Suprapubic skin (tissue), 4 donors: Measurements from ENCODE around the gene WWOX.

Experiments used
- EP300 ChIP-seq: sonication (generic); formaldehyde crosslinking; IDR thresholded peaks from one replicate; pipeline ENCODE4 v1.6.1; 2017; ENCODE audit warnings: antibody characterized with exemption
- POLR2A ChIP-seq, 2 donors: fragments of 450-650 bp; IDR thresholded peaks; one replicate each; pipeline ENCODE4 v1.6.1; 2017; ENCODE audit warnings: antibody characterized with exemption in 2 of 2, mild to moderate bottlenecking in 2 of 2, moderate library complexity in 2 of 2
- POLR2AphosphoS5 ChIP-seq, 3 donors: sonication (generic); formaldehyde crosslinking; IDR thresholded peaks; one replicate each; pipeline ENCODE4 v1.6.1; 2017; ENCODE audit warnings: antibody characterized with exemption in 3 of 3
- TF ChIP-seq, protein P1 (sequence below), 2 donors: fragments of 200-600 bp in 1 of 2; fragments of 450-650 bp in 1 of 2; sonication (generic) in 1 of 2; IDR thresholded peaks; one replicate each; pipeline ENCODE4 v1.5.1; 2016 to 2019; ENCODE audit warnings: antibody characterized with exemption in 2 of 2, mild to moderate bottlenecking in 1 of 2, moderate library complexity in 1 of 2

DNA sequence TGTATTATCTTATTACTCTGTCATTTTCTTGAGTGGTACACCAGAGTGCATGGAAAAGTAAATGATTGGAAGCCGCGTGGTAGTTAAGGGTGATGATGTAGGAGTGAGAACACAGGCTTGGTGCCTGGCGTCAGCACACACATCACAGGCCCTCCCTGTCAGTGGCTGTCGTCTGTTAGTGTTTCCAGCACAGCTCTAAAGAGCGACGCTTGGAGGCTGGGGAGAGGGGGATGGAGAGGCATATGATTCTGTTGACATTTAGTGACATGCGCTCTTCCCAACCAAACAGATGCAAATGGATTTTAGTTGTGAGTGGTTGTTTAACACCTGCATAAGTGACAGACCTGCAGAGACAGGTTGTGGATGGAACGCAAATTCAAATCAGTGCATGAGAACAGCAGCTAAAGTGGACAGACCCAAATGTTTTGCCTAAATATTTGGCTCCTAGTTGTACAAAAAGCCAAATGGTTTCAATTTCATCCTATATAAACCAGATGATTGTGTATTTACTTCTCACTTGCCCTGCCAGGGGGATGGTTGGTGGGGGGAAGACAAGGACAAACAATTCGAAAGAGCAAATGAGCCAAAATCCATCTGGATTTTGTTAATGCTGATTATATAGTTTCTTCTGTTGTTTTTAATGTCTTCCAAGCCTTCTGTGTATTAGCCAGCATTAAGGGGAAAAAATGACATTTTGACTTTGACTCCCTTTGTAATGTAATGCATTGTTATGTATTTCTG is 222.3 kb downstream of the WWOX start:
- TF ChIP-seq EP300 = no peak
- TF ChIP-seq, protein P1, sequence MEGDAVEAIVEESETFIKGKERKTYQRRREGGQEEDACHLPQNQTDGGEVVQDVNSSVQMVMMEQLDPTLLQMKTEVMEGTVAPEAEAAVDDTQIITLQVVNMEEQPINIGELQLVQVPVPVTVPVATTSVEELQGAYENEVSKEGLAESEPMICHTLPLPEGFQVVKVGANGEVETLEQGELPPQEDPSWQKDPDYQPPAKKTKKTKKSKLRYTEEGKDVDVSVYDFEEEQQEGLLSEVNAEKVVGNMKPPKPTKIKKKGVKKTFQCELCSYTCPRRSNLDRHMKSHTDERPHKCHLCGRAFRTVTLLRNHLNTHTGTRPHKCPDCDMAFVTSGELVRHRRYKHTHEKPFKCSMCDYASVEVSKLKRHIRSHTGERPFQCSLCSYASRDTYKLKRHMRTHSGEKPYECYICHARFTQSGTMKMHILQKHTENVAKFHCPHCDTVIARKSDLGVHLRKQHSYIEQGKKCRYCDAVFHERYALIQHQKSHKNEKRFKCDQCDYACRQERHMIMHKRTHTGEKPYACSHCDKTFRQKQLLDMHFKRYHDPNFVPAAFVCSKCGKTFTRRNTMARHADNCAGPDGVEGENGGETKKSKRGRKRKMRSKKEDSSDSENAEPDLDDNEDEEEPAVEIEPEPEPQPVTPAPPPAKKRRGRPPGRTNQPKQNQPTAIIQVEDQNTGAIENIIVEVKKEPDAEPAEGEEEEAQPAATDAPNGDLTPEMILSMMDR (IDR thresholded peaks at IDR 0.05) = no peak
- TF ChIP-seq POLR2AphosphoS5 (IDR thresholded peaks at IDR 0.05) = no peak
- TF ChIP-seq POLR2A (IDR thresholded peaks at IDR 0.05) = no peak
